KOPT-K1 (cell line): ENCODE data around the gene ITGB3BP.
"Not testable (repeated sequence)": the region's sequence is repeated elsewhere in the genome, so short reads cannot be mapped to it uniquely, and the experiment has no call there.

ENCODE experiments used
- H3K27ac ChIP-seq: fragments of 200-600 bp; sonication (generic); 2 replicates; pipeline ENCODE4 v1.5.1; 2016; ENCODE audit warnings: antibody characterized with exemption, mild to moderate bottlenecking, low read depth, low read length; ENCODE audit not compliant: poor library complexity, severe bottlenecking
- H3K36me3 ChIP-seq: fragments of 200-600 bp; sonication (generic); 2 replicates; pipeline ENCODE4 v1.5.1; 2017; ENCODE audit warnings: antibody characterized with exemption, mild to moderate bottlenecking, low read length, moderate library complexity; ENCODE audit not compliant: insufficient read depth
- H3K9me3 ChIP-seq: fragments of 200-600 bp; sonication (generic); 2 replicates; pipeline ENCODE4 v1.5.1; 2017; ENCODE audit warnings: antibody characterized with exemption, low read length, mild to moderate bottlenecking; ENCODE audit not compliant: insufficient read depth, poor library complexity, severe bottlenecking

Gene ITGB3BP

GRCh38 chr1:63468683-63469082, 54.3 kb downstream of the ITGB3BP start:
- H3K36me3 ChIP-seq, H3K27ac ChIP-seq: not testable (repeated sequence)
- H3K9me3 ChIP-seq = peaks cover 17% of the 10 kb centered on the region

- Histone ChIP-seq H3K9me3 (peaks cover 21% of the 10 kb centered on the region), H3K36me3 (peaks cover 23% of the 10 kb centered on the region), H3K27ac (no peak overlapping the region)
Measured at GRCh38 chr1:63466759-63467158, 56.3 kb downstream of the ITGB3BP start.

- peaks cover 29% of the 10 kb centered on the region for H3K36me3 ChIP-seq
- H3K27ac ChIP-seq = no peak overlapping the region
- peaks cover 26% of the 10 kb centered on the region for H3K9me3 ChIP-seq
Measured at GRCh38 chr1:63466181-63466580, 56.8 kb downstream of the ITGB3BP start.

GRCh38 chr1:63463248-63463647, 59.8 kb downstream of the ITGB3BP start:
- Histone ChIP-seq H3K27ac (no peak overlapping the region), H3K9me3 (peaks cover 18% of the 10 kb centered on the region), H3K36me3 (peaks cover 20% of the 10 kb centered on the region)

DNA sequence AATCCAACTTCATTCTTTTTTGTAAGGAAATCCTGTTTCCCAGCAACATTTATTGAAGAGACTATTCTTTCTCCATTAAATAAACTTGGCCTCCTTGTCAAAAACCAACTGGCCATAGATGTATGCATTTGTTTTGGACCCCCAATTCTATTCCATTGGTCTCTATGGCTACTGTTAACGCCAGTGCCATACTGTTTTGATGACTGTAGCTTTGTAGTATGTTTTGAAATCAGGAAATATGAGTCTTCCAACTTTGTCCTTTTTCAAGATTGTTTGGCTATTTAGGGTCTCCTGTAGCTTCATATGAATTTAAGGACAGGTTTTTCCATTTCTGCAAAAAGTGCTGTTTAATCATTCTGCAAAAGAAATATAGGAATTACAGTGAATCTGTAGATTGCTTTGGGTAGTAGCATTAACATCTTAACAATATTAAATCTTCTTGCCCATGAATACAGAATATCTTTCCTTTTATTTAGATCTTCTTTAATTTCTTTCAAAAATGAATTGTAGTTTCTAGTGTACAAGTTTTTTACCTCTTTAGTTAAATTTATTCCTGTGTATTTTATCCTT, 61.3 kb downstream of the ITGB3BP start:
- H3K36me3 ChIP-seq = peaks cover 31% of the 10 kb centered on the region
- H3K9me3 ChIP-seq = peaks cover 18% of the 10 kb centered on the region
- H3K27ac ChIP-seq = no peak overlapping the region

GRCh38 chr1:63458750-63459149, 64.3 kb downstream of the ITGB3BP start:
- Histone ChIP-seq H3K9me3 (peaks cover 18% of the 10 kb centered on the region), H3K27ac (no peak overlapping the region), H3K36me3 (peaks cover 34% of the 10 kb centered on the region)

DNA sequence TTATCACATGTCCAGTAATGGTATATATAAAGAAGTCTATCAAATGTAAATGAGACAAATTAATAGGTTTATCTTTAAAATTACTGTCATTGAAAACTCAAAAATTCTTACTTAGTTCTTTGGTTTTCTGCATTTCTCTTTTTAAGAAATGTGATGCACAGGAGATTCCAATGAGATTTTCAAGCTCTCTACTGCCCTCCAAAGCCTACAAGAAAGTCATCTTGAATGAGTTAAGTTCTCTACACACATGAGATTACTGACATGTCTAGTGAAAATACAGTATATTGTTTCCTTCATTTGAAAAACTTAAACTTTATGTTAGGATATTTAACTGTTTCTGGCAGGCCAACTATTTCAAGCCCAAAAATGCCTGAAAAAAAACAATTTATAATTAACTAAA, 68.8 kb downstream of the ITGB3BP start:
- H3K36me3 ChIP-seq = peaks cover 18% of the 10 kb centered on the region
- no peak overlapping the region for H3K27ac ChIP-seq
- no peaks in the 10 kb centered on the region for H3K9me3 ChIP-seq

DNA sequence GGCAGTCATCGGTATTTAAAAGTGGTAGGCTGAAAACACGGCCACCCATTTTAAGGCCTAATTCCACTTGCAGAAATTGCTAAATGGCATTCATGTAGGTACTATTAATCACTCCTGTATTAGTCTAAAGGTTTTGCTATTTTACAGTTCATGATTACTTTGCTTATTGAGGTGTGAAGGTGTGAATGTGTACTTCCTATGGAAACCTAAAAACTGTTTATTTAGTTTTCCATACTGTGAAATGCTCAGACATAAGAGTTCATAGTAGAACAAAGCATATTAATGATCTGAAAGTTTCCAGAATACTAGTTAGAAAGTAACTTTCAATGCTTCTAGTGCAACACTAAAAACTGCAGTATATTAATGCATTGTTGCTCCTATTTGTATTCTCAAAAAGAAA, 69.8 kb downstream of the ITGB3BP start:
- H3K9me3 ChIP-seq = no peaks in the 10 kb centered on the region
- H3K27ac ChIP-seq = no peak overlapping the region
- peaks cover 17% of the 10 kb centered on the region for H3K36me3 ChIP-seq

GRCh38 chr1:63450416-63450815, 72.6 kb downstream of the ITGB3BP start:
- H3K9me3 ChIP-seq = no peaks in the 10 kb centered on the region
- H3K36me3 ChIP-seq = peaks cover 13% of the 10 kb centered on the region
- H3K27ac ChIP-seq = no peak overlapping the region

DNA sequence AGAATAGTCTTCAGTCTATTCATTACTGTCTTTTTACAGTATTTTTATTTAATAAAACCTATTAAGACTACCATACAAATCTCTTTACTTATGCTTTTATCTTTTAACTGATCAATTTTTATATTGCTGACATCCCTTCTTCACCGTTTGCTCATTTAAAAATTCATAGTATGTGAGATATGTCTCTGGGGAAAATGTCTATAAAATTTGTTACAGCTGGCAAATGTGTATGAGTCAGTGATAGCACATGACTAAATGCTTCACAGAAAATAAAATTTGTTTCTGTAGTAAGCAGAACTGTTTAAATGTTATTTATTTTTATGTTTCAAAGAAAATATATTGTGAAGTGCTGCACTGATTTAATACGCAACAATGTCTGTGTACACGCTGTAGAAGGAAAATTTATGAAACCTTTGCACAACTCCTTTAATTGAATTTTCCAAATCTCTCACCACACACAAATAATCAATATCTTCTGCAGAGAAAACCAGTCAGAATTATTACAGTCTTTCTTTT, 74.2 kb downstream of the ITGB3BP start:
- H3K27ac ChIP-seq = no peak overlapping the region
- no peaks in the 10 kb centered on the region for H3K9me3 ChIP-seq
- peaks cover 13% of the 10 kb centered on the region for H3K36me3 ChIP-seq

- Histone ChIP-seq H3K27ac (no peak overlapping the region), H3K9me3 (no peaks in the 10 kb centered on the region), H3K36me3 (peaks cover 33% of the 10 kb centered on the region)
Measured at GRCh38 chr1:63442141-63442475, 80.9 kb downstream of the ITGB3BP start.

- Histone ChIP-seq H3K36me3 (peaks cover 55% of the 10 kb centered on the region), H3K27ac (no peak overlapping the region), H3K9me3 (peaks cover 10% of the 10 kb centered on the region)
Measured at GRCh38 chr1:63435161-63435560, 87.9 kb downstream of the ITGB3BP start.

DNA sequence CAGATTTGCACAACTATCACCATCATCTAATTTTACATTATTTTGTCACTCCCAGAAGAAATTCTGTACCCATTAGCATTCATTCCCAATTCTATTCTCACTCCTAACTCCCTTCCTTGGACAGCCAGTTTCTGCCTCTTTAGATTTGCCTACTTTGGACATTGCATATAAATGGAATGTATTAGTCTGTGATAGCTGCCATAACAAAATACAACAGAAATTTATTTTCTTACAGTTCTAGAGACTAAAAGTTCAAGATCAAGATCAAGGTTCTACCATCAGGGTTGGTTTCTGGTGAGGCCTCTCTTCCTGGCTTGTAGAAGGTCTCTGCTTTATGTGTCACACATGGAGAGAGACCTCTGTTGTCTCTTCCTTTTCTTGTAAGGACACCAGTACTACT, 93.7 kb downstream of the ITGB3BP start:
- Histone ChIP-seq H3K36me3 (peaks cover 36% of the 10 kb centered on the region), H3K27ac (no peak overlapping the region)

GRCh38 chr1:63428815-63429214, 94.2 kb downstream of the ITGB3BP start:
- H3K9me3 ChIP-seq = peaks cover 22% of the 10 kb centered on the region
- H3K36me3 ChIP-seq = peaks cover 32% of the 10 kb centered on the region
- H3K27ac ChIP-seq = no peak overlapping the region

More for the DNA sequence above, 93.7 kb downstream of the ITGB3BP start:
- peaks cover 22% of the 10 kb centered on the region for H3K9me3 ChIP-seq

GRCh38 chr1:63423649-63424048, 99.4 kb downstream of the ITGB3BP start:
- no peaks in the 10 kb centered on the region for H3K9me3 ChIP-seq
- H3K36me3 ChIP-seq = peaks cover 18% of the 10 kb centered on the region
- no peak overlapping the region for H3K27ac ChIP-seq

DNA sequence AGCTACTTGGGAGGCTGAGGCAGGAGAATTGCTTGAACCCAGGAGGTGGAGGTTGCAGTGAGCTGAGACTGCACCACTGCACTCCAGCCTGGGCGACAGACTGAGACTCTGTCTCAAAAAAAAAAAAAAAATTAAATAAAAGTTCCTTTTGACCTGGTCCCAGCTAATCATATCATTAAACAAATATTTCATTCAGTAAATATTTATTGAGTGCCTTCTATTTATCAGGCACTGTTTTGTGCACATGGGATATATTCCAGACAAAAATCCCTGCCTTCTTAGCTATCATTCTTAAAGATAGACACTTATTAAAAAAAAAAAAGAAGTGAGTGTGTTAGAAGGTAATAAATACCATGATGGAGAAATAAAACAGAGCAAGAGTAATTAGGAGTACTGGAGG, 102.3 kb downstream of the ITGB3BP start:
- not testable (repeated sequence) for H3K9me3 ChIP-seq, H3K27ac ChIP-seq
- H3K36me3 ChIP-seq = peaks cover 27% of the 10 kb centered on the region
